Mesangial cell (primary cell): Measurements from ENCODE around the gene PREP. TPM values are rescaled to one million over a fixed set of nuclear protein-coding genes. Genes with fewer than 3 reads are reported as not detected.

Experiments used
- total RNA-seq: library from RNA; depleted of rRNA; stranded (reverse); fragments of >200 nt; gene quantifications from 2 replicates; pipeline ENCODE4 v1.2.3, GENCODE V29; 2015

The PREP gene
- 18.0 and 20.0 TPM in 2 replicates for total RNA-seq

GRCh38 chr6:105402939-105403935 is at the start of gene PREP:
TSS of gene PREP (minus strand) at chr6:105403082. CDS start at chr6:105402891, 191 bp downstream.

Other genes with a start within 250 kb of the PREP start
- gene POPDC3, start 223.1 kb downstream of the PREP start, total RNA-seq: 2.9 and 11.4 TPM in 2 replicates